ENCODE results near the gene E2F6. TPM values are rescaled to one million over a fixed set of nuclear protein-coding genes. Genes with fewer than 3 reads are reported as not detected.
A peak's percentile ranks its signal among the peaks of the same experiment; 100 is the strongest.

The E2F6 gene
- 21.4 and 22.9 TPM in 2 replicates for total RNA-seq
- long read RNA-seq, transcript E2F6-202 (7 exons, 3,218 nt) = major isoform, 5 of 20 reads
- long read RNA-seq, partial matches to known transcripts = 1 of 20 reads
- long read RNA-seq, other reads (novel, unspliced or antisense) = 6 of 20 reads

DNA sequence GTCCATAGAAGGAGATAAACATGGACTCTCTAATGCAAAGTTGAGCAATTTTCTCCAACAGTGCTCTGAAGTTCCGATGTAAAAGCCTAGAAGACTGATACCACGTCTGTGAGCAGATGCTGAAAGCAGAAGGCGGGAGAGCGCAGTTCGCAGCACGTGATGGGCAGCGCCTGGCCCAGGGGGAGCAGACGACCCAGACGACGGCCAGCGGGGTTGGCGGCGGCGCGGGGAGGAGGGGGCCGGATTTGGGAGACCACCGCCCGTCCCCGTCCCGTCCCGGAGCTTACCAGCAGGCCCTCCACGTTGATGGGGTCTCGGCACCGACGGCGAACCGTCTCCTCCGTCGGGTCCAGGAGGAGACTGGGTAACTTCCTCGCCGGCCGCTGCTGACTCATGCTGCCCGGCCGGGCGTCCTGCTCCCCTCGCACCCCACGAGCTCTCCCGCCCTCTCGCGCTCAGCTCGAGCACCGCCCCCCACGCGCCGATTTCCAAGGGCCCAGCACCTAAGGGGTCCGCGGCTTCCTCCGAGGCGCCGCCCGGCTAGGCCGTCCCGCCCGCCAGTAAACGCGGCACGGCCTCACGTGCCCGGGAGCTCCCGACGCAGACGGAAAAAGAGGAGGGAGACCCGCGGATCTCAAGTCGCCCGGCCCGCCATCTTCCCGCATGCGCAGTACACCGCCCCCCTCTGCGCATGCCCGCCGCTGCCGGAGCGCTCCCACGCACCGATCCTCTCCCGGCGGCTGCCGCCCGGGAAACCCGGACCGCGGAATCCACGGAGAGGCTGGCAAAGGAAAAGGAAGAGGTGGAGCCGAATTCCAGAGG is at the start of gene E2F6:
E2F6 (minus strand) TSS at position 677 of the 822 bp plus-strand sequence; CDS start at position 395, 282 bp downstream.
- no peaks in the 10 kb centered on the region for H3K27me3 Mint-ChIP-seq
- peak within 1 kb of the TSS; percentile 77 for H3K4me3 Mint-ChIP-seq (ENCODE audit: low read depth)
- TF ChIP-seq CTCF (IDR thresholded peaks at IDR 0.05; ENCODE audit: unreplicated experiment) = no peak
- H3K4me1 Mint-ChIP-seq (ENCODE audit: low read depth) = peaks cover 13% of the 10 kb centered on the region
- peak within 1 kb of the TSS; percentile 95 for H3K27ac Mint-ChIP-seq
- peaks cover 12% of the 10 kb centered on the region for H3K36me3 Mint-ChIP-seq (ENCODE audit: insufficient read depth)
- no peaks in the 10 kb centered on the region for H3K9me3 Mint-ChIP-seq (ENCODE audit: low read depth)
- DNase-seq (ENCODE audit: low spot score, unreplicated experiment) = peak; percentile 95

DNA sequence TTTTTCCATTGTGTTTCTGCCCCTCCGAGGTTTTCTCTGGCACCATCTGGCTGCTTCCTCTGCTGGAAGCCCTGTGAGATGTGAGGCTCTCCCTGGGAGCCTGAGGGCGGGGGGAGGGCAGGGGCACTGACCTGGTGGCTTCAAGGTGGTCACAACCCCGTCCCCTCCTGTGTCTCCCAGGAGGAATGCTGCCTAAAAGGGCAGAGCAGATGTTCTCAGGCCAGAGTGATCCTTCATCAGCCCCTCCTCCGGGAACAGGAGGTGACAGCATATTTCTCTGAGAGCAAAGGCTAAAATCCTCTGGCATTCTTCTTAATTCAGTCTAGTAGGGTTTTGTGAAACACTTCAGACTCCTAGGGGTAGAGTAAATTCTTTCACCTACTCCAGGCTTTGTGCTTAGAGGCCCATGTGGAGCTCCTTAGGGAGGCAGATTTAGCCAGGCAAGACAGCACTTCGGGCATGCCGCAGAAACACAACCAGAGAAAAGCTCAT is 49.6 kb upstream of the E2F6 start:
- Mint-ChIP-seq H3K4me1 (ENCODE audit: low read depth) (peaks cover 11% of the 10 kb centered on the region), H3K27me3 (no peaks in the 10 kb centered on the region), H3K27ac (no peak overlapping the region), H3K36me3 (ENCODE audit: insufficient read depth) (peaks cover 6% of the 10 kb centered on the region), H3K4me3 (ENCODE audit: low read depth) (no peak overlapping the region), H3K9me3 (ENCODE audit: low read depth) (no peaks in the 10 kb centered on the region)
- TF ChIP-seq CTCF (IDR thresholded peaks at IDR 0.05; ENCODE audit: unreplicated experiment) = no peak
- no peak for DNase-seq (ENCODE audit: low spot score, unreplicated experiment)

GRCh38 chr2:11514904-11515303 is 48.9 kb upstream of the E2F6 start:
- Mint-ChIP-seq H3K4me1 (ENCODE audit: low read depth) (peaks cover 11% of the 10 kb centered on the region), H3K9me3 (ENCODE audit: low read depth) (no peaks in the 10 kb centered on the region), H3K27me3 (no peaks in the 10 kb centered on the region), H3K27ac (no peak overlapping the region), H3K4me3 (ENCODE audit: low read depth) (no peak overlapping the region), H3K36me3 (ENCODE audit: insufficient read depth) (peaks cover 3% of the 10 kb centered on the region)
- no peak for DNase-seq (ENCODE audit: low spot score, unreplicated experiment)
- no peak for TF ChIP-seq CTCF (IDR thresholded peaks at IDR 0.05; ENCODE audit: unreplicated experiment)

DNA sequence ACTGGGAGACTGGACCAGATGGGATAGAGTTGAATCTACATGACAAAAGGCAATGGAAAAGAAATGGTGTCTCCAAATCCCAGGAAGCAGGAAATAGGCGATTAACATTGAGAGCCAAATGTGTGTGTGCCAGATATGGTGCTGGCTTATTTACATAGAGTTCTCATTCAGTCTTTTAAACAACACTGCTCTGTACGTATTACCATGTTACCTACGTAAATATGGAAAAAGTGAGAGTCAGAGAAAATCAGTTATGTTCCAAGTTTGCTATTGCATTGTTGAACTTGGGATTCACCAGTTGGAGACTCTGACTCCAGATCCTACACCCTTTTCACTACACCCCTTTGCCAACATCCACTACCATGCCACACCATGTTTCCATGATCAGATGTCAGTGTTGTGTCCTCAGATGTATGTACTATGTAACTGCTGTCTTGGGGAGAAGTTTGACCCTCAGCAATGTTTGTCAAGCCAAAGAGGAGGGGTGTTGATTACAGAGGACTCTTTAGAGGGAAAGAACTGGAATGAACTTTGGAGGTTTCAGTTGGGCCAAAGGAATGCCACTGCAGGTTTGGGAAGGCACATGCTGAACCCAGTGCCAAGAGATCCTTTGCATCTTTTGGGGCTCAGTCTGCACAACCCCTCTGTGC is 48.2 kb upstream of the E2F6 start:
- no peak for DNase-seq (ENCODE audit: low spot score, unreplicated experiment)
- Mint-ChIP-seq H3K36me3 (ENCODE audit: insufficient read depth) (peaks cover 3% of the 10 kb centered on the region), H3K4me3 (ENCODE audit: low read depth) (no peak overlapping the region), H3K9me3 (ENCODE audit: low read depth) (no peaks in the 10 kb centered on the region), H3K27ac (no peak overlapping the region), H3K4me1 (ENCODE audit: low read depth) (peaks cover 11% of the 10 kb centered on the region), H3K27me3 (no peaks in the 10 kb centered on the region)
- no peak for TF ChIP-seq CTCF (IDR thresholded peaks at IDR 0.05; ENCODE audit: unreplicated experiment)

DNA sequence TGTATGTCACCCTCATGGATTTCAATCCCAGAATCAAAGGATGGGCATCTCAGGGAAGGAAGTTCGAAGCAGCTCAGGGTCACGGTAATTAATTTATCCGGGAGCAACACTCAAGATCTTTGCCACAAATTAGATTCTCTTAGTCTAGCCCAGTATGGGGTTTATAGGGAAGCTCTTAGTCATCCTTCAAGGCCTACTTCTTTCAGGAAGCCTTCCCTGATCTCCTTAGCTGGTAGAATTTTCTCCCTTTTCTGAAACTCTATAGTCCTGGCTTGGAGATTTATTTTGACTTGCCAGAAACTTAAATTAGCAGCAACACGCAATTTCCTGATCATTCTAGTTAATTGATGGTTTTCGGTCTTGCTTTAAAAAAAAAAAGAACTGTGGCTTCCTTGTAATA is 47.4 kb upstream of the E2F6 start:
- DNase-seq (ENCODE audit: low spot score, unreplicated experiment) = no peak
- H3K36me3 Mint-ChIP-seq (ENCODE audit: insufficient read depth) = peaks cover 5% of the 10 kb centered on the region
- H3K27me3 Mint-ChIP-seq = no peaks in the 10 kb centered on the region
- peaks cover 11% of the 10 kb centered on the region for H3K4me1 Mint-ChIP-seq (ENCODE audit: low read depth)
- H3K27ac Mint-ChIP-seq = no peak overlapping the region
- no peak for TF ChIP-seq CTCF (IDR thresholded peaks at IDR 0.05; ENCODE audit: unreplicated experiment)
- no peak overlapping the region for H3K4me3 Mint-ChIP-seq (ENCODE audit: low read depth)
- H3K9me3 Mint-ChIP-seq (ENCODE audit: low read depth) = no peaks in the 10 kb centered on the region

All from progenitor cell of endocrine pancreas (in vitro differentiated cells).